Stromal cell of bone marrow (primary cell): ENCODE results near the gene CC2D2A.
"Not testable (repeated sequence)": the region's sequence is repeated elsewhere in the genome, so short reads cannot be mapped to it uniquely, and the experiment has no call there.

Source experiments
- DNase-seq: peaks from one replicate; pipeline ENCODE4 v3.0.0-alpha.2; 2012; ENCODE audit warnings: low read depth

CC2D2A gene

GRCh38 chr4:15558561-15558960, 88.9 kb downstream of the CC2D2A start:
- no peak for DNase-seq

DNA sequence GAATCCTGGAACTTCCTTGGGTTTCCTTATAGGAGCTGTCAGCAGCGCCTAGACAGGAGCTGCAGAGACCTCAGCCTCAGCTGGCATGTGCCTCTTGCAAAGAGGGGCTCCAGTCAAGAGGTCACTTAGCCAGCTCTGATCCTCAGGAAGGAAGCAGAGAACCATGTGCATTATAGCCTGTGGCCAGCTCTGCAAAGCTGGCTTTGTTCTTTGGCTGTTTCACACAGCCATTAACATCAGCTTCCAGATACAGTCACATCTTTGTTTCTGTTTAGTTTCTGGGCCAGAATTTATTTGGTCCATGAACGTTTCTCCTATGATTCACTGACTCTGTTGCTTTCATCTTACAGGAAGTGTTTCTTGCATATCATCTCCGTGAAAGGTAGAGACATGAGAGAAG, 92.4 kb downstream of the CC2D2A start:
- DNase-seq: no peak

- DNase-seq: no peak
These were observed 92.9 kb downstream of the CC2D2A start for GRCh38 chr4:15562623-15563022.

GRCh38 chr4:15563871-15564270, 94.2 kb downstream of the CC2D2A start:
- no peak for DNase-seq

GRCh38 chr4:15568821-15569220, 99.1 kb downstream of the CC2D2A start:
- DNase-seq: no peak

GRCh38 chr4:15569746-15570145, 100.1 kb downstream of the CC2D2A start:
- no peak for DNase-seq

GRCh38 chr4:15575966-15576365, 106.3 kb downstream of the CC2D2A start:
- DNase-seq: no peak

- peak; percentile 8 for DNase-seq
These were observed 107.8 kb downstream of the CC2D2A start for GRCh38 chr4:15577508-15577907.

DNA sequence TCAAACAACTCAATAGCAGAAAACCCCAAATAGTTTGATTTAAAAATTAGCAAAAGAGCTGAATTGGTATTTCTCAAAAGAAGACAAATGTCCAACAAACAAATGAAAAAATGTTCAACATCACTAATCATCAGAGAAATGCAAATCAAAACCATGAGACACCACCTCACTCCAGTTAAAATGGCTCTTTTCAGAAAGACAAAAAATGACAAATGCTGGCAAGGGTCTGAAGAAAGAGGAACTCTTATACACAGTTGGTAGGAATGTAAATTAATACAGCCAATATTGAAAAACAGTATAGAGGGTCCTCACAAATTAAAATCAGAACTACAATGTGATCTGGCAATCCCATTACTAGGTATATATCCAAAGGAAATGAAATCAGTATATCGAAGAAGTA, 115.1 kb downstream of the CC2D2A start:
- DNase-seq: no peak

- DNase-seq: no peak
These were observed 115.6 kb downstream of the CC2D2A start for GRCh38 chr4:15585331-15585730.

- no peak for DNase-seq
These were observed 116.4 kb downstream of the CC2D2A start for GRCh38 chr4:15586066-15586465.

GRCh38 chr4:15587649-15588048, 118.0 kb downstream of the CC2D2A start:
- DNase-seq: peak; percentile 17

GRCh38 chr4:15592799-15593198, 123.1 kb downstream of the CC2D2A start:
- no peak for DNase-seq

DNA sequence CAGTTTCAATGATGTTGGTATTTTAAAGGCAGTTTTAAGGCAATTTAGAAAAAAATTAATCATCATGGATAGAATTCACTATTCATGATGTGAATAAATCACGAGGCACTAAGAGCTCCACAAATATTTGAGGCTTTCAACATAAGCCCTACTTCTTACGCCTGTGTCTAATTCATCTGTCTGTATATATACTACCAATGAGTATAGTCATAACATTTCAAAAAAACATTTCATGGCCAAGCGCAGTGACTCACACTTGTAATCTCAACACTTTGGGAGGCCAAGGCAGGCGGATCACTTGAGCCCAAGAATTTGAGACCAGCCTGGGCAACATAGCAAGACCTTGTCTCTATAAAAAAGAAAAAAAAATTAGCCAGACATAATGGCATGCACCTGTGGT, 129.0 kb downstream of the CC2D2A start:
- DNase-seq: no peak

- no peak for DNase-seq
These were observed 130.5 kb downstream of the CC2D2A start for GRCh38 chr4:15600176-15600575.

DNA sequence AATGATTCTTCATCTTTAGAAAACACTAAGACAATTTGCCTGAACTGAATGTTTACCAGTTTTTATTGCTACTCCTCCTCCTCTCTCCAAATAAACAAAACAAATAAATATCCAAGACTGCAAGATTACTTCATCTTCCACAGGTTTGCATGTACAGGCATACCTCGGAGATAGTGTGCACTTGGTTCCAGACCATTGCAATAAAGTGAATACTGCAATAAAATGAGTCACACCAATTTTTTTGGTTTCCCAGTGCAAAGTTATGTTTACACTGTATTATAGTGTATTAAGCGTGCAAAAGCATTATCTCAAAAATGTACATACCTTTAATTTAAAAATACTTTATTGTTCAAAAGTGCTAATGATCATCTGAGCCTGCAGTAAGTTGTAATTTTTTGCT, 132.2 kb downstream of the CC2D2A start:
- no peak for DNase-seq

- DNase-seq: no peak
These were observed 135.9 kb downstream of the CC2D2A start for GRCh38 chr4:15605537-15605936.

- DNase-seq: no peak
These were observed 141.2 kb downstream of the CC2D2A start for GRCh38 chr4:15610855-15611254.

DNA sequence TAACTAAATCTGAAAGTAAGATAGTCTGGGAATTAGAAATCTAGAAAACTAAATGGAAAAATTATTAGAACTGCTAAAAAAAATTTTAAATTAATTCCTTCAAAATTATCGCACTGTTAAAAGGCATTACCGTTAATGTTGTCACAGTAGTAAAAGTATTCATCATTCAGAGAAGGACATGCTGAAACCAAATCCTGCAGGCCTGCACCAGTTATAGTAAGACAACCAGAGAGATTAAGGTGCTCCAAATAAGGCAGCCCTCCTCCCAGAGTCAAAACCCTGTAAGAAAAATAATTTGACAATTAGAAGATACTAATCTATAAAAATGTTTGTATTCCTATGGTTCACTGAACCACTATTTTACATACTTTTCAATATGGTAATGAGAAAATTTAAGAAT, 142.5 kb downstream of the CC2D2A start:
- DNase-seq: no peak

DNA sequence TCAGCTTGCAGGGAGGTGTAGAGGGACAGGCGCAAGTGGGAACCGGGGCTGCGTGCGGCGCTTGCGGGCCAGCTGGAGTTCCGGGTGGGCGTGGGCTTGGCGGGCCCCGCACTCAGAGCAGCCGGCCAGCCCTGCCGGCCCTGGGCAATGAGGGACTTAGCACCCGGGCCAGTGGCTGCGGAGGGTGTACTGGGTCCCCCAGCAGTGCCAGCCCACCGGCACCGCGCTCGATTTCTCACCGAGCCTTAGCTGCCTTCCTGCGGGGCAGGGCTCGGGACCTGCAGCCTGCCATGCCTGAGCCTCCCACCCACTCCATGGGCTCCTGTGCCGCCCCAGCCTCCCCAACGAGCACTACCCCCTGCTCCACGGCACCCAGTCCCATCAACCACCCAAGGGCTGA, 145.2 kb downstream of the CC2D2A start:
- DNase-seq: not testable (repeated sequence)

DNA sequence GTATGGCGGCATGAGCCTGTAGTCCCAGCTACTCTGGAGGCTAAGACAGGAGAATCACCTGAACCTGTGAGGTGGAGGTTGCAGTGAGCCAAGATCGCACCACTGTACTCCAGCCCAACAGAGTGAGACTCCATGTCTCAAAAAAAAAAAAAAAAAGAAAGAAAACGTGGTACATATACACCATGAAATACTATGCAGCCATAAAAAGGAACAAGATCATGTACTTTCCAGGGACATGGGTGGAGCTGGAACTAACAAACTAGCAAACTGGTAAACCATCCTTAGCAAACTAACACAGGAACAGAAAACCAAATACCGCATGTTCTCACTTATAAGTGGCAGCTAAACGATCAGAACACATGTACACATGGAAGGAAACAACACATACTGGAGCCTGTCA, 147.7 kb downstream of the CC2D2A start:
- DNase-seq: not testable (repeated sequence)

- DNase-seq: no peak
These were observed 167.1 kb downstream of the CC2D2A start for GRCh38 chr4:15636818-15637217.

DNA sequence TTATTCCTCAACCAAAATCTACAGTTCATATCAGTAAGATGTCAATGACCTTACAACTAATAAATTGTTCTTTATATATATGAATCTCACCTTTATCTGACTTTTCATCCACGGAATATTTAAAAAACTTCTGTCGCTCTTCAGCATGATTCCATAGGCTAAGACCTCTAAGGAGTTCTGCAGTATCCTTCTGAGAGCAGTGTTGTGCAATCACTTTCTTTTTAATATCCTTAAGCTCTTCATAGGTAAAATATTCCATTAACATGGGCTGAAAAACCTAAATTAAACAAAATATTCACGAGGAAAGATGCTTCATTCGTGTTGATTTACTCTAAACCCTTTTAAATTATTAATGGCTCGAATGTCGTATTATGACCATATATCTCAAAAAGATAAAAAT, 168.7 kb downstream of the CC2D2A start:
- DNase-seq: no peak

DNA sequence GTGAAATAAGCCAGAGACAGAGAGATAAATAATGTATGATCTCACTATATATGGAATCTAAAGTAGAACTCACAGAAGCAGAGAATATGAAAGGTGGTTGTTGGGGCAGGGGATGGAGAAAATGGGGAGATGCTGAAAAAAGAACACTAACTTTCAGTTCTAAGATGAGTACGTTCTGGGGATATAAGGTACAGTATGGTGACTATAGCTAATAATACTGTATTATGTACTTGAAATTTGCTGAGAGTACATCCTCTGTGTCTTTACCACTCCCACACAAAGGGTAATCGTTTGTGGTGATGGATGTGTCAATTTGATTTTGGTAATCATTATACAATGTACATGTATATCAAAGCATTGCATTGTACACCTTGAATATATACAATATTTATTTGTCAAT, 178.9 kb downstream of the CC2D2A start:
- DNase-seq: no peak

DNA sequence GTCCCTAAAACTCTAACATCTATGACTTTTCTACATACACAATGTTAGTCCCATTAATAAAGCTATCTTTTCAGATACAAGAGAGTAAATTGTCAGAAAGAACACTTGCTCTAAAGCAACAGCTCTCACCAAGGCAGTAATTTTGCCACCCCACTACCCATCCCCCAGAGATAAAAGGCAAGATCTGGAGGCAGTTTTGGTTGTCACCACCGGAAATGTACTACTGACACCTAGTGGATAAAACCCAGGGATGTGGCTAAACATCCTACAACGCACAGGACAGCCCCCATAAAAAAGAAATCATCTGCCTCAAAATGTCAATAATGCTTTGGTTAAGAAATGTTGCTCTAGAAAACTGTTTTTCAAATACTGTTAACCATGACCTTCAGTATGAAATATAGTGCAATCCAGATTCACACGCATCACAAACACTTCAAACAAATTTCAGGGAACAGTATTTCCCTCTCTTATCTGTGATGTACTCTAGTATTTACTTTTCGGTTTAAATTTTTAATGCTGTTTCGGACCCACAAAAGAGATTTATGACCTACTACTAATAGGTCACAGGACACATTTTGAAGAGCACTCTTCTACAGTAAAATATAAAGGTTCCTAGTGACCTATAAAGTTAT, 180.3 kb downstream of the CC2D2A start:
- no peak for DNase-seq
